ENCODE results near the gene FAM184A. TPM values are rescaled to one million over a fixed set of nuclear protein-coding genes. Genes with fewer than 3 reads are reported as not detected.
"Not testable (repeated sequence)": the region's sequence is repeated elsewhere in the genome, so short reads cannot be mapped to it uniquely, and the experiment has no call there.

Gene FAM184A
- total RNA-seq, 1 experiment from 2014 or later: 0.29 TPM

DNA sequence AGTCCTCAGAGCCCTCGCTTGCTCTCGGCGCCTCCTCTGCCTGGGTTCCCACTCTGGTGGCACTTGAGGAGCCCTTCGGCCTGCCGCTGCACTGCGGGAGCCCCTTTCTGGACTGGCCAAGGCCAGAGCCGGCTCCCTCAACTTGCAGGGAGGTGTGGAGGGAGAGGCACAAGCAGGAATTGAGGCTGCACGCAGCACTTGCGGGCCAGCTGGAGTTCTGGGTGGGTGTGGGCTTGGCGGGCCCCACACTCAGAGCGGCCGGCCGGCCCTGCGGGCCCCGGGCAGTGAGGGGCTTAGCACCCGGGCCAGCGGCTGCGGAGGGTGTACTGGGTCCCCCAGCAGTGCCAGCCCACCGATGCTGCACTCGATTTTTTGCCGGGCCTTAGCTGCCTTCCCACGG, 63.3 kb downstream of the FAM184A start:
- not testable (repeated sequence) for DNase-seq (ENCODE audit: low read depth)

DNA sequence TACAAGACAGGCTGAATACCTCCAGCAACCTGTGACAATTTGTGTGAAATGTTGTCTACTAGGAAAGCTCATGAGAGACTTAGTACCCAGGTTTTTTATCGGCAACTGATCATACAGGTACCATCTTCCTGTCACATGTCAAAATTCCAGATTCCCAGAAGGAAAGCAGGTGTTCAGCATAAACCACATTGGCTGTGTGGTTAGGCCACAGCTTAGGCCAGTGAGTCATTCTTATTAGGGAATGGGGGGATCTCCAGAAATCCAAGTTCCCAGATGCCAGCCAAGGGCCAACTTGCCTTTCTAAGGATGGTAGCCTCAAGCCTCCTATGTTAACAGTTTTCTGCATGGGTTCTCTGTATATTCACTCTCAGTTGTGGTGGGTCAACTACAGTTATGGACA, 65.9 kb downstream of the FAM184A start:
- peak; percentile 50 for DNase-seq (ENCODE audit: low read depth)

DNA sequence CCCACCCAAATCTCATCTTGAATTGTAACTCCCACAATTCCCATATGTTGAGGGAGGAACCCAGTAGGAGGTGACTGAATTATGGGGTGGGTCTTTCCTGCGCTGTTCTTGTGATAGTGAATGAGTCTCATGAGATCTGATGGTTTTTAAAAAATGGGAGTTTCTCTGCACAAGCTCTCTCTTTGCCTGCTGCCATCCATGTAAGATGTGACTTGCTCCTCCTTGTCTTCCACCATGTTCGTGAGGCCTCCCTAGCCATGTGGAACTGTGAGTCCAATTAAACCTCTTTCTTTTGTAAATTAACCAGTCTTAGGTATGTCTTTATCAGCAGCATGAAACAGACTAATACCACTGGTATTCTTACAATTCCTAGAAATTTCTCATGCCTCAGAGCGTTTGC, 69.2 kb downstream of the FAM184A start:
- DNase-seq (ENCODE audit: low read depth): not testable (repeated sequence)

DNA sequence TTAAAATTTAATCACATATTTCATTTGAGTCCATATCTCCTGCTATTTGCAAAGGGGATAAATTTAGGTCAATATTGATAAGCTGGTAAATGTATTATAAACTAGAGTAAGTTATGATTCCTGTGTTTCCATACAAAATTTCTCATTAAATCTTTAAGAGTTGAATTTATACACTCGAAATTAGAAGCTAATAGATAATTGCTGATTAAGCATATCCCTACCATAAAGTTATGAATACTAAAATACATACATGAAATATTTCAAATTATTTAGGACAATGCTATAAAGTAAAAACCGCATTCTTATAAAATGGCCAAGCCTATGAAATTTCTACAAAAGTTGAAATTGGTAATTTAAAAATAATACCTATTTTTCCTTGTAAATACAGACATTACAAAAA, 71.5 kb downstream of the FAM184A start:
- DNase-seq (ENCODE audit: low read depth): no peak

DNA sequence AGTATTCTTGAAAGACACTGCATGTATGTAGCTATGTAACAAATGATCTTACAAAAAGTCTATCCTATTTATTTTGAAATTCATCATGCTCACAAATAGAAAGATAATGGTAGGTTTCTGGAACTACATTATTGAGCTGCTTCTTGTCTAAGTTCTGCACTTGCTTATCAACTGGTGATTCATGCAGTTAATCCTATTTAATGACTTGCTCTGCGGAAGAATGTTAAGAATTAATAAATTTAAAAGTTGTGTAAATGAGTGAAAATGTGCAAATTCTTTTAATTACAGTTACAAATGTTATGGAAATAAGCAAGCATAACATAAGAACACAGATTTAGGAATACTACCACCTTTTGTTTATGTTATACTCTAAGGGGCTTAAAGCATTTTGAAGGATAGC, 76.4 kb downstream of the FAM184A start:
- DNase-seq (ENCODE audit: low read depth): no peak

DNA sequence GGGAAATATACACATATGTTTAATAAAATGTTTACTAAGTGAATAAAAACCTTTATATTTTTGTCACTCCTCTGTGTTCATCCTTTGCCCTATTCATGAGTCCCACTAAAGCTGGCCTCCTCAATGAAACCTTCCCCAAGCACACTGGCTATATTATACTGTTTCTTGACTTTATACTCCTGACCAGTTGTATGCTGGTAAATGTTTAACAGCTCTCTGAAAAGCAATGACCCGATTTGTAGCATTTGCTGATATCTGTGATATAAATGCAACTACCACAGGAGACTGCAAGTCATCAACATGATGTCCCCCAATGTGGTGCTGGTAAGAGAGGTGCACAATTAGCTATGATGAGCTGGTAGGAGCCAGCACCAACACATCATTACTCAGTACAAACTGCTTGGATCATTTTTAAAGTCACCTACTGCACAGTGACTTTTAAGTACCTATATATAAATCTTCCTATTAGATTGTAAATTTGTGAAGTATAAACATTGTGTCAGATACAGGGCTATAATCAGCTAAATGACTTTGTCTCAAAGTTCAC, 78.9 kb downstream of the FAM184A start:
- DNase-seq (ENCODE audit: low read depth): no peak

DNA sequence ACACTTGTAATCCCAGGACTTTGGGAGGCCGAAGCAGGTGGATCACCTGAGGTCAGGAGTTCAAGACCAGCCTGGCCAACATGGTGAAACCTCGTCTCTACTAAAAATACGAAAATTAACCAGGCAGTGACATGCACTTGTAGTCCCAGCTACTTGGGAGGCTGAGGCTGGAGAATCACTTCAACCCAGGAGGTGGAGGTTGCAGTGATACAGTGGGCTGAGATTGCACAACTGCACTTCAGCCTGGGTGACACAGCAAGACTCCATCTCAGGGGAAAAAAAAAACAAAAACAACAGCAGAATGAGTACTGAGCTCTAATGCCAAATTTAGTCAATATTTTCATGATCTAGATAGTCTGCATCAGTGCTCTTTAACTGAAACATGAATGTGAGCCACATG, 81.0 kb downstream of the FAM184A start:
- not testable (repeated sequence) for DNase-seq (ENCODE audit: low read depth)

DNA sequence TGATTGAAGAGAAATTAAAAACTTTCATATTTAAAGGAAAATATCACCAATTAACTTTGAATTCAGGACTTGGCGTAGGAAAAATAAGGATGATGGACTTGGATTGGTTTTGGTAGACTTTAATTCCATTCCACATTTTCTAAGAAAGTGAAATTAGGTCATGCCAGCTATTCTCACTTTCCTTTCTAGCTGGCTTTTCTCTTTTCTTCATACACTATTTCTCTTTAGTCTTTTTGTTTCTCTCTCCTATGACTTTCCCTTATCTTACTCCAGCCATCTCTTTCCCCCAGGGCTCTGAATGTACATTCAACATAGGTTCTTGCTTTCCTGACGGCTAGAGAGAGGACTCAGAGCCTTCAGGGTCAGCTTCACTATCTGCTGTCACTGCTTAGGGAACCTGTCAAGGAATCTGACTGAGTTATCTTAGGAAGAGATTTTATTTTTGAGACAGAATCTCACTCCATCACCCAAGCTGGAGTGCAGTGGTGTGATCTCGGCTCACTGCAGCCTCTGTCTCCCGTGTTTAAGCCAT, 82.1 kb downstream of the FAM184A start:
- no peak for DNase-seq (ENCODE audit: low read depth)

DNA sequence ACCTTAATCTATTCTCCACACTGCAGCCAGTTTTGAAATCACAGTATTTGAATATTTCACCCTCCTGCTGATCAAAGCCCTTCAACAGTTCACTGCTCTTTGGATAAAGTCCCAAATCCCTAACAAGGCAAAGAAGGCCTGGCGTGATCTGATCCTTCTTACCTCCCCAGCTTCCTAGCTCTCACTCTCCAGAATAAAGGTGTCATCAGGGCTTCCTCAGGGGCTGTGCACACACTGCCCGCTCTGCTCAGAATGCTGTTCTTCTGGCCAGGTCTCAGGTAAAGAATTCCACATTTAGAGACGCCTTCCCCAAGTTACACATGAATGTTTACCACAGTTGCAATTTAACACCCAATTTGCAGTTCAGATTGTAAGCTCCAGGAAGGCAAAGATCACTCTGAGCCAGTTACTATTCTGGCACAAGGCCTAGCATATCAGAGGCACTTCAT, 84.6 kb downstream of the FAM184A start:
- DNase-seq (ENCODE audit: low read depth): no peak

DNA sequence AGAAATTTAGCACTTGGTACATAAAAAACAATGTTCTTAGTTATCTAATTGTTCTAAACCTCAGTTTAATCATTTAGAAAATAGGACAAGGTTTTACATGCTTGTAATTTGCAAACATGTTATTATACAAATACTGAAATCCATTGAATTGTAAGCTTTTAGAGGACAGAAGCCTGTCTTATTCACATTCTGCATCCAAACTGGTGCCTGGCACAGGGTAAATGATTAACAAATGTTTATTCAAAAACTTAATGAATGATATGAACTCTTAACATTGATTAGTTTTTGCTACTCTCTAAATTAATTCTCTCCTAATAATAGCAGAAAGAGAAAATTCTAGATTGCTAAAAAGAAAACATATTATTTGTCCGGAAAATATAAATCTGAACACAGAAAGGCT, 85.1 kb downstream of the FAM184A start:
- no peak for DNase-seq (ENCODE audit: low read depth)

DNA sequence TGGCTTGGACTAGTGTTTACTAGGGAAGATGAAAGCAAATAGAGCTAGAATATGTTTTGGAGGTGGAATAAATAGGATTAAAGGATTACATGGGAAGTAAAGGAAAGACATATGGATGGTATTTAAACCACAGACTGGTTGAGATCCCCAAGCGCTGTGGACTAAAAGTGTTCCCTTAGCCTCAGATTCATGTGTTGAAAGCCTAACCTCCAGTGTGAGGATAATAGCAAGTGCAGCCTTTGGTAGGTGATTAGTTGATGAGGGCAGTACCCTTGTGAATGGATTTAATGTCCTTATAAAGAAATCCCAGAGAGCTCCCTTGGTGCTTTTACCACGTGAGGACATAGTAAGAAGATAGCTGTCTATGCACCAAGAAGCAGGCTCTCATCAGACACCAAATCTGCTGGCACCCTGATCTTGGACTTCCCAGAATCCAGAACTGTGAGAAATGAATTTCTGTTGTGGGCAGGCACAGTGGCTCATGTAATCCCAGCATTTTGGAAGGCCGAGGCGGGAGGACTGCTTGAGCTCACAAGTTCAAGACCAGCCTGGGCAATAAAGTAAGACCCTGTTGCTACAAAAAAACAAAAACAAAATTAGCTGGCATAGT, 86.2 kb downstream of the FAM184A start:
- DNase-seq (ENCODE audit: low read depth): no peak

DNA sequence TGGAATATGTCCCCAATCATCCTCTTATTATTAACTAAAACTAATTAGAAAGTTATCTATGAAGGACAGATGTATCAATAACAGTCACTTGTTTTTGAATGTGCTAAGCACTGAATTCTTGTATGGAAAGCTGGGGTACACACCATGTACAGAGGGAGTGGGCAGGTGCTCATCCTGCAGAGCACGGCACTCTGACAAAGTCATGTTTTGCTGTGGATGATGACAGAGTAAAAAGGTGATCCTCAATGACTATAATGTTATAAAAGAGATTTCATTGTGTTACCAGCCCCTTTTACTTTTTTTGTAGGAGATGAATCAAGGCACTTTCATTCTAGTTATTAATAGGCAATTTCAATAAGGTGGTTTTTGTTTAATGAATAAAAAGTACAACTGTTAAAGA, 92.2 kb downstream of the FAM184A start:
- DNase-seq (ENCODE audit: low read depth): no peak

DNA sequence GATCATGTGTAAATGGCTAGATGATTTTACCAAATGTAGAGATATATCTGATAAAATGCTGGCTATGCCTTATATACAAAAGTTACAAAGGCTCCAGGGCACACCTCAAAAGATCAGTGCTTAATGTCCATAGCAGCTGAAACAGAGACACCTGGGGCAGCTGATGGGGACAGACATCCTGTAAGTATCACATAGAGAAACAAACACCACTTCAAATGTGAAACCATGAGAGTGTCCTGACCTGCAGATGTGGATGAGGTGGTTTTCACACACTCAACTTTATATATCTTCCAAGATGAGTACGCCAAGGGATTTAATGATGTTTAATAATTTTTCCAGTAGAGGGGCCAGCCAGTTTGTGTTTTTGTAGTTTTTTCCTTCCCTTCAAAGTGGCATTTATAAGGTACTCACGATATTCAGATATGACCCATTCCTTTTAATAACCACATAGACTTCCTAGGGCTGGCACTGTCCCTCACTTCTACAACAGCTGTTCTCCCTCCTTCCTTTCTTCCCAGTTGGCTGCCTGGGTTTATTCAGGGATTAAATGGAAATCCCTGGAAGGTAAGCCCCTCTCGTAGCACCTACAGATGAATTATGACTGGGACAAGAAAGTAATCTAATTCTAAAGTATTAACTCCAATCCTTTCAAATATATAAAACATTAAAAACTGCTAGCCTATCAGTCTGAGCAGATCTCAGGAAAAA, 93.2 kb downstream of the FAM184A start:
- DNase-seq (ENCODE audit: low read depth): peak; percentile 37

DNA sequence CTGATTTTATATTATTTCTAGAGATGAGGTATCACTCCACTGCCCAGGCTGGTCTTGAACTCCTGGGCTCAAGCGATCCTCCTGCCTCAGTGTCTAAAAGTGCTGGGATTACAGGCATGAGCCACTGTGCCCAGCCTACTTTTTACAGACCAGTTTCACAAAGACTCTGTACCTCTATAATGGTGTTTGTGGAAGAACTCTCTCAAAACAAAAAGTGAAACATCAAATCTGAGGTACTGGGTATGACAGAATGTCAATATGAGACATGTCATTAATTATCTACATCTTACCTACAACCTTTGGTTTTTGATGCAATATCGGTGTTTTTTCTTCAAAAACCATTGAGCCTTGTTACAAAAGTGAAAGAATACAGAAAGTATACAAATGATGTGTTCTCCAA, 94.1 kb downstream of the FAM184A start:
- no peak for DNase-seq (ENCODE audit: low read depth)

DNA sequence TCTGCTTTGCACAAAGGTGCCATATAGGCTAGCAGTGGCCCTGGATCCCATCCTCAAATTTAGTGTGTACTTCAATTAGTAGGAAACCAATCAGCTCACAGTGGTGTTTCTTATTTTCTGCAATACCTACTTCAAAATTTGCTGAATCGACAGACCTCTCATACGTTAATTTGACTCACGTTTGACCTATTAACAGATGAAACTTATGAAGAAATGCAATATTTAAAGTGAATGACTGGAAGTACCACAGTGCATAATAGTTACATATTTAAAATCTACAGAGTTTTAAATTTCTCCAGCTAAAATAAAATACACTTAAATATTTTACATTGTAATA, 95.9 kb downstream of the FAM184A start:
- no peak for DNase-seq (ENCODE audit: low read depth)

DNA sequence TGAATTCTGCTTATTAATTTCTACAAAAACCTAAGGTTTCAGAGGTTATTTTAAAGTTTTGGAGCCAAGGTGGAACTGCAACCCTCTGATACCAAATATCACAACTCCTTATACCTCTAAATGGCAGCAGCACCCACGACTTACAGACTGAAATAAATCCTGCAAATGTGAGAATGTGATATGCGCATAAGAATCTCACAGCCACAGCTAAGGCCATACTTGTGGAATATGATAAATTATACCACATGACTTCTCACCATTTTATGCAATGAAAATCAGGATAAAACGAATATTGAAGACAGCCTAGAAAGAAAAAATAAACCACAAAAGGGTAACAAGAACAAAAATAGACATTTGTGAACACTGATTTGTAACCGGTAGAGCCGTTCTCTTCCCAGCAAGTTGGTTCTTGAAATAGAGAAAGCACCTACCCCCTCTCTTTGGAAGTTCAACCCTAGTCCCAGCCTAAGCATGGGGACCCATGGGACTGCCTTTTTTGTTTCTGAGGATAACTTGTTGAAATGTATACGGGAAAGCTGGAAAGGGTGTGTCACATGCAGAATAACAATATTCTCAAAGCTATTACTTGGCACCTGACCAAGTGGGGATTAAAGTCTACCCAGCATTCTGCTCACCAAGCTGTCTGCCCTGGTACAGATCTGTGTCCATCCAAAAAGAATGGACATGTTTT, 96.4 kb downstream of the FAM184A start:
- no peak for DNase-seq (ENCODE audit: low read depth)

DNA sequence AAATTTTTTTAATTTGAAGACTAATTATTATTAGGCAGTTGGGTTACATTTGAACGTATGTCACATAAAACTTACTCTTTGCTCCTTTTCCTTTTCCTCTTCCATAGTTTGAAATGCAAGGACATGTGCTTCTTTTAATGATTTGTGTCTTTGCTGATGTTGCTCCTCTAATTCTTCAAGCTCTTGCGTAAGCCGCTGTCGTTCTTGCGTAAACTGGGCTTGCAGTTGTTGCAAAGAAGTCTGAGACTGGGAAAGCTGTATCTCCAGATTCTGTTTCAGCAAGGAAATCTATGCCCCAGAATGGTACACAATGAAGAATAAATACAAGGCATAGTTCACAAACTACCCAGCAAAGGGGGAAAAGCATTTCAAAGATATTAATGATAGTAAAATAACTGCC, 98.4 kb downstream of the FAM184A start:
- peak; percentile 68 for DNase-seq (ENCODE audit: low read depth)

DNA sequence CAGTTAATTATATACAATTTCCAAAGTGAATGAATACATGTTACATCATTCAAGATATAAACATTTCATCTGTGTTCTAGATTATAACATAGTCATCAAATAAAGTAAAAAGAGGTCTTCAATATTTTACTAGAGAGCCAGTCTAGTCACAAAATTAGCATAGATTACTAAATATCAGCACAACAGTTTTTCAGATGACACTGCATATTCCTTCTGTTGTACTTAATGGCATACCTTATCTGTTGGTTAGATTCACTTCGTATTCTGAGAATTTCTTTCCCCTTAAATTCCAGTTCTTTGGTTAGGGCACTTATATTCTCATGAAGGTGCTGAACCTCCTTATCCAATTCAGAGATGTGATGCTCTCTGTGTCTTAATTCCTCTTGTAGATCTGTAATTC, 103.7 kb downstream of the FAM184A start:
- no peak for DNase-seq (ENCODE audit: low read depth)

DNA sequence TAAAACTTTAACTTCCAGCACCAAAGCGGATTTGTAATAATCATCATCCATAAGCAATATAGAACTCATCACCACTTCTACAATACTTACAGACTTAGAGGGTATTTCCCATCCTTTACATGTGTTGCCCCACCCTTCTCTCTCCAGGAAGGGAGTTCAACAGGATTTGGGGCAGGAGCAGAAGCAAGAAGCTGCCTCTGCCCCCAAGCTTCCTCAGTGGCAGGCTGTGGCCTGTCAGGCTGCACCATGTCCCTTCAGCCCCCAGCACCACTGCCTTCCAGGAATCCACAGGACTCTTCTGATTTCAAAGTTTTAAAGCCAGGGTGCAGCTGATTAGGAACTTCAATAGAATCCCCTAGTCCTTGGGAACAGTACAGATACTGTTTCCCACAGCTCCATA, 106.8 kb downstream of the FAM184A start:
- no peak for DNase-seq (ENCODE audit: low read depth)

DNA sequence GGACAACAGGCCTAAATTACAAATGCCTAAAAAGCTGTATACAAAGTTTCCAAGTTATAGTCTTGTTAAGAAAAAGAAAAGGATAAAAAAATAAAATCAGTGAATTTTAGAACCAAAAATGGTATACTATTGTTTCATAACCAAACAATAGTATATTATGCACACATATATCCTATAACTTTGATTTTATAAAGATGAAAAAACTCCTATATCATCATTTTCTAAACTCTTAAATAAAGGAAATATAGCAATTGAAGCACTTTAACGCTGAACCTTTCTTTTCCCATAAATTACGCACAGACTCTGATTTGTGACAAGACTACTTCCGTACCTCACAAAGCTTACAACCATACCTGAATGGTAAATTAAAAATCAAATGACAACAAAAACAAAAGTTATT, 107.6 kb downstream of the FAM184A start:
- no peak for DNase-seq (ENCODE audit: low read depth)

DNA sequence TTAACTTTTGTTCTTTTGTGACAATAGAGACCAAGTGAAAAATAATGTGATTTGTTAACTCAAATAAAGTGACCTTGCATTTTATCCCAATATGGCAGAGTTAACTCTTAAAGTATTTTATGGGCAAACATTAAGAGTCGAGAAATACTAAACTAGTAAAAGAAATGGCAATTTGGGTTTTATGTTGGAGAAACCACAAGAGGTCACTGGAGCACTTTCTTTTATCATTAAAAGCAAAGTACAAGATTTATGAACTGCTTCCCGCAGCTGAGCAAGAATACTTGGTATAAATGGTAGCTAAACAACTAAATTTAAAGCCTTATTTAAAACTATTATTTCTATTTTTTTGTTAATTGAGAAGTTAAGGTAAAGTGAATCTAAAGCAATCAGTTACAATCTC, 110.0 kb downstream of the FAM184A start:
- DNase-seq (ENCODE audit: low read depth): peak; percentile 29

DNA sequence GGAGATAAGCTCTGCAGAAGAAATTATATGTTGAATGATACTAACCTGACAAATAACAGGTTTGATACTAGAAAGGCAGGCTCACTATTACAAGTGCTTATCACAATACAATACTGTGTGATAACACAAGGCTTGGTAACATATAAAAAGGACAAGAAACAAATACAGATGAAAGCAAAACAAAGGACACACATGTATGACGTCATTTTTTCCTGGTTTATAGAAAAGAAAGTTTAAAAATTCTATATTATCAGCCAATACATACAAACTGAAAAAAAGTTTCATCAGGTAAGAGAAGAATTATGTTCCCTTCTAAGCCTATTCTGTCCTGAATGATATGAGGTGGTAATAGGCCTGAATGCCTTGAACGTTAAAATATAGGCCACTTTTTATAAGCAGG, 111.2 kb downstream of the FAM184A start:
- no peak for DNase-seq (ENCODE audit: low read depth)
